Astrocyte (in vitro differentiated cells and primary cell): ENCODE measurements around the gene ATG7. TPM values are rescaled to one million over a fixed set of nuclear protein-coding genes. Genes with fewer than 3 reads are reported as not detected.

Experiments used
- DNase-seq: peaks from one replicate; pipeline ENCODE4 v3.0.0-alpha.2; 2010; ENCODE audit warnings: low read depth
- FAIRE-seq: peaks from 2 replicates; lab custom pipeline; 2011; peaks lifted over from hg19 to GRCh38; lab: Jason Lieb, UNC
- H2AFZ ChIP-seq: 2 replicates; pipeline ENCODE4 v1.6.0; 2012; ENCODE audit warnings: low read depth, low read length, inconsistent platforms
- H3K27ac ChIP-seq: 2 replicates; pipeline ENCODE4 v1.5.1; 2011; ENCODE audit warnings: low read depth, low read length, inconsistent platforms
- H3K27me3 ChIP-seq: 2 replicates; pipeline ENCODE4 v1.6.0; 2011; ENCODE audit warnings: low read length, inconsistent platforms; ENCODE audit not compliant: insufficient read depth
- H3K36me3 ChIP-seq: 2 replicates; pipeline ENCODE4 v1.5.1; 2011; ENCODE audit warnings: low read length, inconsistent platforms; ENCODE audit not compliant: insufficient read depth
- H3K4me1 ChIP-seq: 2 replicates; pipeline ENCODE4 v1.5.1; 2011; ENCODE audit warnings: low read length, inconsistent platforms; ENCODE audit not compliant: insufficient read depth
- H3K4me2 ChIP-seq: 2 replicates; pipeline ENCODE4 v1.6.0; 2012; ENCODE audit warnings: low read length, inconsistent platforms
- H3K4me3 ChIP-seq: 2 replicates; pipeline ENCODE4 v1.5.1; 2011; ENCODE audit warnings: low read depth, mild to moderate bottlenecking, low read length, inconsistent platforms; ENCODE audit not compliant: insufficient read depth
- H3K79me2 ChIP-seq: 2 replicates; pipeline ENCODE4 v1.6.0; 2012; ENCODE audit warnings: mild to moderate bottlenecking, low read length, inconsistent platforms; ENCODE audit not compliant: insufficient read depth
- H3K9ac ChIP-seq: 2 replicates; pipeline ENCODE4 v1.6.0; 2012; ENCODE audit warnings: mild to moderate bottlenecking, low read length, inconsistent platforms
- H3K9me3 ChIP-seq: 2 replicates; pipeline ENCODE4 v1.5.1; 2012; ENCODE audit warnings: low read depth, mild to moderate bottlenecking, low read length, inconsistent platforms; ENCODE audit not compliant: insufficient read depth
- H4K20me1 ChIP-seq: 2 replicates; pipeline ENCODE4 v1.6.0; 2012; ENCODE audit warnings: low read length, inconsistent platforms; ENCODE audit not compliant: insufficient read depth
- H3K27ac Mint-ChIP-seq: one replicate; pipeline ENCODE4 v1.8.0; 2021; ENCODE audit warnings: mild to moderate bottlenecking, mixed read lengths; ENCODE audit not compliant: unreplicated experiment
- H3K27me3 Mint-ChIP-seq: one replicate; pipeline ENCODE4 v1.8.0; 2021; ENCODE audit warnings: low read depth, mixed read lengths; ENCODE audit not compliant: unreplicated experiment
- H3K36me3 Mint-ChIP-seq: one replicate; pipeline ENCODE4 v1.8.0; 2021; ENCODE audit warnings: low read depth, mixed read lengths; ENCODE audit not compliant: unreplicated experiment
- H3K4me1 Mint-ChIP-seq: one replicate; pipeline ENCODE4 v1.8.0; 2021; ENCODE audit warnings: low read depth, mixed read lengths; ENCODE audit not compliant: unreplicated experiment
- H3K4me3 Mint-ChIP-seq: one replicate; pipeline ENCODE4 v1.8.0; 2021; ENCODE audit warnings: mild to moderate bottlenecking, moderate library complexity, mixed read lengths; ENCODE audit not compliant: unreplicated experiment
- H3K9me3 Mint-ChIP-seq: one replicate; pipeline ENCODE4 v1.8.0; 2021; ENCODE audit warnings: mild to moderate bottlenecking, mixed read lengths; ENCODE audit not compliant: unreplicated experiment
- CTCF ChIP-seq: IDR thresholded peaks from 2 replicates; pipeline ENCODE4 v1.5.1; 2011; ENCODE audit warnings: low read depth, mild to moderate bottlenecking, inconsistent platforms, low read length, moderate library complexity; ENCODE audit not compliant: insufficient read depth
- EZH2 ChIP-seq: IDR thresholded peaks from 2 replicates; pipeline ENCODE4 v1.6.1; 2012; ENCODE audit warnings: mild to moderate bottlenecking, low read length, inconsistent platforms; ENCODE audit not compliant: insufficient read depth
- total RNA-seq: library from RNA; stranded (reverse); gene quantifications from 2 replicates; pipeline ENCODE4 v1.2.1, GENCODE V29; 2021

ATG7 gene
- total RNA-seq, 1 donor from 2014 or later = 29.5 TPM

- Mint-ChIP-seq H3K27me3 (no peaks in the 10 kb centered on the region), H3K4me3 (peak overlapping the region; percentile 50), H3K27ac (peak overlapping the region; percentile 95), H3K9me3 (peaks cover 2% of the 10 kb centered on the region), H3K4me1 (peaks cover 87% of the 10 kb centered on the region), H3K36me3 (peaks cover 19% of the 10 kb centered on the region)
- H3K27ac ChIP-seq = no peak overlapping the region
- FAIRE-seq (no peak), DNase-seq (no peak)
- no peak overlapping the region for H3K4me3 ChIP-seq
- H3K27me3 ChIP-seq = no peaks in the 10 kb centered on the region
- no peak overlapping the region for H3K9ac ChIP-seq
- H3K4me2 ChIP-seq = no peak overlapping the region
- H3K79me2 ChIP-seq = peaks cover 100% of the 10 kb centered on the region
- no peaks in the 10 kb centered on the region for H3K9me3 ChIP-seq
- peaks cover 97% of the 10 kb centered on the region for H4K20me1 ChIP-seq
- peaks cover 5% of the 10 kb centered on the region for H3K36me3 ChIP-seq
- H2AFZ ChIP-seq = no peak overlapping the region
- peaks cover 50% of the 10 kb centered on the region for H3K4me1 ChIP-seq
- TF ChIP-seq EZH2 (no peak), CTCF (no peak)
Observed at GRCh38 chr3:11588755-11589154, 316.6 kb downstream of the ATG7 start.

DNA sequence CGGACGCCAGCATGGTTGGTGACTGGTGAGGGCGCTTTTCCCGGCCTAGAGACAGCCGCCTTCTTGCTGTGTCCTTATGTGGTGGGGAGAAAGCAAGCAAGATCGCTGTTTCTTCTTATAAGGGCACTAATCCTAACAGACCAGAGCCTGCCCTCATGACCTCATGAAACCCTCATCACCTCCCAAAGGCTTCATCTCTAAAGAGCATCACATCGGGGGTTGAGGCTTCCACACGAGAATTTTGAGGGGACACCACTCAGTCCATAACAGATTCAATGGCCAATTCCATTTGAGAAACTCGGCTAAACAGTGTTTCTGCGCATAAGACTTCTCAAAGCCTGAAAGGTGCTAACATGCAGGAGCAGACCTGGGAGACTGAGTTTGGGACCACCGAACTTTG is 317.5 kb downstream of the ATG7 start:
- Mint-ChIP-seq H3K27me3 (no peaks in the 10 kb centered on the region), H3K4me3 (no peak overlapping the region), H3K36me3 (peaks cover 17% of the 10 kb centered on the region), H3K9me3 (peaks cover 2% of the 10 kb centered on the region), H3K4me1 (peaks cover 80% of the 10 kb centered on the region), H3K27ac (peak overlapping the region; percentile 49)
- H3K9ac ChIP-seq = no peak overlapping the region
- DNase-seq (no peak), FAIRE-seq (no peak)
- no peaks in the 10 kb centered on the region for H3K27me3 ChIP-seq
- peaks cover 52% of the 10 kb centered on the region for H3K4me1 ChIP-seq
- H3K4me3 ChIP-seq = no peak overlapping the region
- no peak for TF ChIP-seq CTCF
- TF ChIP-seq EZH2 = no peak
- no peak overlapping the region for H3K27ac ChIP-seq
- no peak overlapping the region for H3K4me2 ChIP-seq
- H3K79me2 ChIP-seq = peaks cover 100% of the 10 kb centered on the region
- H4K20me1 ChIP-seq = peaks cover 98% of the 10 kb centered on the region
- peaks cover 8% of the 10 kb centered on the region for H3K36me3 ChIP-seq
- no peak overlapping the region for H2AFZ ChIP-seq
- H3K9me3 ChIP-seq = no peaks in the 10 kb centered on the region

- H3K4me1 ChIP-seq = peaks cover 52% of the 10 kb centered on the region
- TF ChIP-seq CTCF (no peak), EZH2 (no peak)
- peaks cover 94% of the 10 kb centered on the region for H3K79me2 ChIP-seq
- FAIRE-seq = no peak
- Mint-ChIP-seq H3K9me3 (peaks cover 4% of the 10 kb centered on the region), H3K27ac (peak overlapping the region; percentile 96), H3K27me3 (no peaks in the 10 kb centered on the region), H3K4me3 (peak overlapping the region; percentile 51), H3K36me3 (peaks cover 17% of the 10 kb centered on the region), H3K4me1 (peaks cover 70% of the 10 kb centered on the region)
- no peaks in the 10 kb centered on the region for H3K27me3 ChIP-seq
- peaks cover 87% of the 10 kb centered on the region for H4K20me1 ChIP-seq
- no peaks in the 10 kb centered on the region for H3K9me3 ChIP-seq
- DNase-seq = peak; percentile 35
- no peak overlapping the region for H2AFZ ChIP-seq
- peak overlapping the region; percentile 94 for H3K27ac ChIP-seq
- peak overlapping the region; percentile 73 for H3K4me2 ChIP-seq
- peaks cover 8% of the 10 kb centered on the region for H3K36me3 ChIP-seq
- H3K9ac ChIP-seq = peak overlapping the region; percentile 80
- peak overlapping the region; percentile 27 for H3K4me3 ChIP-seq
Observed at GRCh38 chr3:11591002-11591355, 318.8 kb downstream of the ATG7 start.
